Astrocyte (in vitro differentiated cells and primary cell): ENCODE data around the gene TANGO2. TPM values are rescaled to one million over a fixed set of nuclear protein-coding genes. Genes with fewer than 3 reads are reported as not detected.
A peak's percentile ranks its signal among the peaks of the same experiment; 100 is the strongest.

Source experiments
- DNase-seq: peaks from one replicate; pipeline ENCODE4 v3.0.0-alpha.2; 2010; ENCODE audit warnings: low read depth
- FAIRE-seq: peaks from 2 replicates; lab custom pipeline; 2011; peaks lifted over from hg19 to GRCh38; lab: Jason Lieb, UNC
- H2AFZ ChIP-seq: 2 replicates; pipeline ENCODE4 v1.6.0; 2012; ENCODE audit warnings: low read depth, low read length, inconsistent platforms
- H3K27ac ChIP-seq: 2 replicates; pipeline ENCODE4 v1.5.1; 2011; ENCODE audit warnings: low read depth, low read length, inconsistent platforms
- H3K27me3 ChIP-seq: 2 replicates; pipeline ENCODE4 v1.6.0; 2011; ENCODE audit warnings: low read length, inconsistent platforms; ENCODE audit not compliant: insufficient read depth
- H3K36me3 ChIP-seq: 2 replicates; pipeline ENCODE4 v1.5.1; 2011; ENCODE audit warnings: low read length, inconsistent platforms; ENCODE audit not compliant: insufficient read depth
- H3K4me1 ChIP-seq: 2 replicates; pipeline ENCODE4 v1.5.1; 2011; ENCODE audit warnings: low read length, inconsistent platforms; ENCODE audit not compliant: insufficient read depth
- H3K4me2 ChIP-seq: 2 replicates; pipeline ENCODE4 v1.6.0; 2012; ENCODE audit warnings: low read length, inconsistent platforms
- H3K4me3 ChIP-seq: 2 replicates; pipeline ENCODE4 v1.5.1; 2011; ENCODE audit warnings: low read depth, mild to moderate bottlenecking, low read length, inconsistent platforms; ENCODE audit not compliant: insufficient read depth
- H3K79me2 ChIP-seq: 2 replicates; pipeline ENCODE4 v1.6.0; 2012; ENCODE audit warnings: mild to moderate bottlenecking, low read length, inconsistent platforms; ENCODE audit not compliant: insufficient read depth
- H3K9ac ChIP-seq: 2 replicates; pipeline ENCODE4 v1.6.0; 2012; ENCODE audit warnings: mild to moderate bottlenecking, low read length, inconsistent platforms
- H3K9me3 ChIP-seq: 2 replicates; pipeline ENCODE4 v1.5.1; 2012; ENCODE audit warnings: low read depth, mild to moderate bottlenecking, low read length, inconsistent platforms; ENCODE audit not compliant: insufficient read depth
- H4K20me1 ChIP-seq: 2 replicates; pipeline ENCODE4 v1.6.0; 2012; ENCODE audit warnings: low read length, inconsistent platforms; ENCODE audit not compliant: insufficient read depth
- H3K27ac Mint-ChIP-seq: one replicate; pipeline ENCODE4 v1.8.0; 2021; ENCODE audit warnings: mild to moderate bottlenecking, mixed read lengths; ENCODE audit not compliant: unreplicated experiment
- H3K27me3 Mint-ChIP-seq: one replicate; pipeline ENCODE4 v1.8.0; 2021; ENCODE audit warnings: low read depth, mixed read lengths; ENCODE audit not compliant: unreplicated experiment
- H3K36me3 Mint-ChIP-seq: one replicate; pipeline ENCODE4 v1.8.0; 2021; ENCODE audit warnings: low read depth, mixed read lengths; ENCODE audit not compliant: unreplicated experiment
- H3K4me1 Mint-ChIP-seq: one replicate; pipeline ENCODE4 v1.8.0; 2021; ENCODE audit warnings: low read depth, mixed read lengths; ENCODE audit not compliant: unreplicated experiment
- H3K4me3 Mint-ChIP-seq: one replicate; pipeline ENCODE4 v1.8.0; 2021; ENCODE audit warnings: mild to moderate bottlenecking, moderate library complexity, mixed read lengths; ENCODE audit not compliant: unreplicated experiment
- H3K9me3 Mint-ChIP-seq: one replicate; pipeline ENCODE4 v1.8.0; 2021; ENCODE audit warnings: mild to moderate bottlenecking, mixed read lengths; ENCODE audit not compliant: unreplicated experiment
- EZH2 ChIP-seq: IDR thresholded peaks from 2 replicates; pipeline ENCODE4 v1.6.1; 2012; ENCODE audit warnings: mild to moderate bottlenecking, low read length, inconsistent platforms; ENCODE audit not compliant: insufficient read depth
- total RNA-seq: library from RNA; stranded (reverse); gene quantifications from 2 replicates; pipeline ENCODE4 v1.2.1, GENCODE V29; 2021
- TF ChIP-seq, protein P1 (sequence below): IDR thresholded peaks from 2 replicates; pipeline ENCODE4 v1.5.1; 2011; ENCODE audit warnings: low read depth, mild to moderate bottlenecking, inconsistent platforms, low read length, moderate library complexity; ENCODE audit not compliant: insufficient read depth

The TANGO2 gene
- total RNA-seq, 1 donor from 2014 or later: 28.0 TPM

DNA sequence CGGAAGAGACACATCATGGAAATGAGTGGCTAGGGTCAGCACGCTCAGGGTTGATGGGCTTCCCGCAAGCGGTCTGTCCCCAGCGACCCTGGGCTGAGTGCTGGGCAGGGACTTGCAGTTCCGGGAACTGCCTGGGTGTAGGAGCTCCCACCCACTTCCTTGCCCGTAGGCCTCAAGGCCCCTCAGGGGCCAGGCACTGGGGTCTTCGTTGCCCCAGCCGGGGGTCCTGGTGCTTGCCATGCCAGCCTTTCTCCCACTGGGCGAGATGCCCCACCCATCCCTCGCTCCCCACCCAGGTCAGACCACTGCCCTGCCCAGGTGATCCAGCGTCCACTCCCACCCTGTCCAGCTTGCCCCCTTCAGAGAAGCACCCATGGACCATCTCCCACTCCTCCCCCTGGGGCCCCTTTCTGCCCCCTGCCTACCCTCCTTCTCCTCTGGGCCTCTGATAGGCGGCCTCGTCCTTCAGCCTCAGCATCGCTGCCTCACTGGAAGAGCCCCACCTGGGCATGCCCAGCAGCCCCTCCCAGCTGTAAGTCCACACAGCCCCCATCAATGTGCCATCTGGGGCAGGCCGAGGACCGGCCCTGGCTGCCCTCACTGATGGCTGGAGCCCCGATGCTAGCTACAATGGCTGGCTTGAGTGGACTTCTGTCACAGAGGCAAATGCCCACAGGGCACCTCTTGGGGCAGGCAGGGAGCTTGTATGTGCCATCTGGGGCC is 41.3 kb downstream of the TANGO2 start:
- Histone ChIP-seq H3K9ac (no peak overlapping the region), H3K9me3 (no peaks in the 10 kb centered on the region), H2AFZ (no peak overlapping the region), H3K4me1 (peaks cover 13% of the 10 kb centered on the region), H3K27me3 (no peaks in the 10 kb centered on the region), H3K36me3 (no peaks in the 10 kb centered on the region), H4K20me1 (peaks cover 11% of the 10 kb centered on the region), H3K79me2 (no peaks in the 10 kb centered on the region), H3K4me2 (peak overlapping the region; percentile 39), H3K4me3 (no peak overlapping the region), H3K27ac (no peak overlapping the region)
- H3K4me3 Mint-ChIP-seq: no peak overlapping the region
- H3K36me3 Mint-ChIP-seq: peaks cover 21% of the 10 kb centered on the region
- H3K27me3 Mint-ChIP-seq: no peaks in the 10 kb centered on the region
- peaks cover 7% of the 10 kb centered on the region for H3K4me1 Mint-ChIP-seq
- no peak overlapping the region for H3K27ac Mint-ChIP-seq
- DNase-seq: no peak
- no peak for FAIRE-seq
- H3K9me3 Mint-ChIP-seq: no peaks in the 10 kb centered on the region
- no peak for TF ChIP-seq EZH2
- TF ChIP-seq, protein P1, sequence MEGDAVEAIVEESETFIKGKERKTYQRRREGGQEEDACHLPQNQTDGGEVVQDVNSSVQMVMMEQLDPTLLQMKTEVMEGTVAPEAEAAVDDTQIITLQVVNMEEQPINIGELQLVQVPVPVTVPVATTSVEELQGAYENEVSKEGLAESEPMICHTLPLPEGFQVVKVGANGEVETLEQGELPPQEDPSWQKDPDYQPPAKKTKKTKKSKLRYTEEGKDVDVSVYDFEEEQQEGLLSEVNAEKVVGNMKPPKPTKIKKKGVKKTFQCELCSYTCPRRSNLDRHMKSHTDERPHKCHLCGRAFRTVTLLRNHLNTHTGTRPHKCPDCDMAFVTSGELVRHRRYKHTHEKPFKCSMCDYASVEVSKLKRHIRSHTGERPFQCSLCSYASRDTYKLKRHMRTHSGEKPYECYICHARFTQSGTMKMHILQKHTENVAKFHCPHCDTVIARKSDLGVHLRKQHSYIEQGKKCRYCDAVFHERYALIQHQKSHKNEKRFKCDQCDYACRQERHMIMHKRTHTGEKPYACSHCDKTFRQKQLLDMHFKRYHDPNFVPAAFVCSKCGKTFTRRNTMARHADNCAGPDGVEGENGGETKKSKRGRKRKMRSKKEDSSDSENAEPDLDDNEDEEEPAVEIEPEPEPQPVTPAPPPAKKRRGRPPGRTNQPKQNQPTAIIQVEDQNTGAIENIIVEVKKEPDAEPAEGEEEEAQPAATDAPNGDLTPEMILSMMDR: no peak

DNA sequence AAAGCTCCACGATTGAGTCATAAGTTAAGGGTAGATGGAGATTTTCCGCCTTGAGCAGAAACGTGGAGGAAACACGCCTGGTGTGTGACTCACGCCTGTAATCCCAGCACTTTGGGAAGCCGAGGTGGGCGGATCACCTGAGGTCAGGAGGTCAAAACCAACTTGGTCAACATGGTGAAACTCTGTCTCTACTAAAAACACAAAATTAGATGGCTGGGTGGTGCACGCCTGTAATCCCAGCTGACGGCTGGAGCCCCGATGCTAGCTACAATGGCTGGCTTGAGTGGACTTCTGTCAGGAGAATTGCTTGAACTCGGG is 41.8 kb downstream of the TANGO2 start:
- no peak overlapping the region for H3K27ac Mint-ChIP-seq
- peak; percentile 61 for DNase-seq
- H3K36me3 Mint-ChIP-seq: peaks cover 17% of the 10 kb centered on the region
- no peak overlapping the region for H2AFZ ChIP-seq
- peak overlapping the region; percentile 39 for H3K4me2 ChIP-seq
- TF ChIP-seq, protein P1: no peak
- TF ChIP-seq EZH2: no peak
- no peak for FAIRE-seq
- no peaks in the 10 kb centered on the region for H3K27me3 ChIP-seq
- peaks cover 13% of the 10 kb centered on the region for H3K4me1 ChIP-seq
- H3K27ac ChIP-seq: no peak overlapping the region
- H3K4me3 Mint-ChIP-seq: no peak overlapping the region
- H4K20me1 ChIP-seq: peaks cover 11% of the 10 kb centered on the region
- H3K79me2 ChIP-seq: no peaks in the 10 kb centered on the region
- H3K36me3 ChIP-seq: no peaks in the 10 kb centered on the region
- no peaks in the 10 kb centered on the region for H3K9me3 Mint-ChIP-seq
- no peak overlapping the region for H3K9ac ChIP-seq
- no peaks in the 10 kb centered on the region for H3K27me3 Mint-ChIP-seq
- no peaks in the 10 kb centered on the region for H3K9me3 ChIP-seq
- H3K4me3 ChIP-seq: no peak overlapping the region
- H3K4me1 Mint-ChIP-seq: peaks cover 7% of the 10 kb centered on the region
